Measurements from ENCODE around the gene CCNJ. TPM values are rescaled to one million over a fixed set of nuclear protein-coding genes. Genes with fewer than 3 reads are reported as not detected.

CCNJ gene
- total and polyA plus RNA-seq, 2 of the 13 experiments (the other 11 are each of a cell fraction or from before 2014, with no cell fraction given): 14.1 to 21.5 TPM

DNA sequence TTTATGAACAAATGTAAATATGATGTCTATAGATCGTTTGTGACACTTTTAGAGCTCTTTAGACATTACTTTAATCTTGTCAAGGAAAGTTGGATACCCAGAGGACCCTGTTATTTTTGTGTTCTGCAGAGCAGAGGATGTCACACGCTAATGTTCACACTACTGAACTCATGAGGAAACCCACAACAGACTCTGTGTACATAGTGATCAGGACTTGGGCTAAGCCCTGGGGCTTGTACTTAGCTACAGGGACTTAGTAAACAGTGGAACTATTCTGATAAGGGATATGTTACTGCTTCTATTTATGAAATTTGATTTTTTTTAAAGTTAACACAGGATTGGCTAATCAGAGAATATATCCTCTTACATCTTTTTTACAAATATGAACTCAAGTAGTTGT lies 50.6 kb downstream of the CCNJ start (continued):
- TF ChIP-seq, protein P1, sequence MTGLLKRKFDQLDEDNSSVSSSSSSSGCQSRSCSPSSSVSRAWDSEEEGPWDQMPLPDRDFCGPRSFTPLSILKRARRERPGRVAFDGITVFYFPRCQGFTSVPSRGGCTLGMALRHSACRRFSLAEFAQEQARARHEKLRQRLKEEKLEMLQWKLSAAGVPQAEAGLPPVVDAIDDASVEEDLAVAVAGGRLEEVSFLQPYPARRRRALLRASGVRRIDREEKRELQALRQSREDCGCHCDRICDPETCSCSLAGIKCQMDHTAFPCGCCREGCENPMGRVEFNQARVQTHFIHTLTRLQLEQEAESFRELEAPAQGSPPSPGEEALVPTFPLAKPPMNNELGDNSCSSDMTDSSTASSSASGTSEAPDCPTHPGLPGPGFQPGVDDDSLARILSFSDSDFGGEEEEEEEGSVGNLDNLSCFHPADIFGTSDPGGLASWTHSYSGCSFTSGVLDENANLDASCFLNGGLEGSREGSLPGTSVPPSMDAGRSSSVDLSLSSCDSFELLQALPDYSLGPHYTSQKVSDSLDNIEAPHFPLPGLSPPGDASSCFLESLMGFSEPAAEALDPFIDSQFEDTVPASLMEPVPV (CRISPR knock-in tag; IDR thresholded peaks at IDR 0.05): no peak
- TF ChIP-seq MAF1 (CRISPR knock-in tag; IDR thresholded peaks at IDR 0.05; ENCODE audit: borderline replicate concordance): no peak
- no peak for TF ChIP-seq MXI1 (IDR thresholded peaks at IDR 0.05; ENCODE audit: borderline replicate concordance, low read depth, low read length)
- TF ChIP-seq CHD2 (IDR thresholded peaks at IDR 0.05; ENCODE audit: low read depth, low read length): no peak
- peak; percentile 74 for TF ChIP-seq GATAD2A (CRISPR knock-in tag; IDR thresholded peaks at IDR 0.05)
- TF ChIP-seq, protein P2, sequence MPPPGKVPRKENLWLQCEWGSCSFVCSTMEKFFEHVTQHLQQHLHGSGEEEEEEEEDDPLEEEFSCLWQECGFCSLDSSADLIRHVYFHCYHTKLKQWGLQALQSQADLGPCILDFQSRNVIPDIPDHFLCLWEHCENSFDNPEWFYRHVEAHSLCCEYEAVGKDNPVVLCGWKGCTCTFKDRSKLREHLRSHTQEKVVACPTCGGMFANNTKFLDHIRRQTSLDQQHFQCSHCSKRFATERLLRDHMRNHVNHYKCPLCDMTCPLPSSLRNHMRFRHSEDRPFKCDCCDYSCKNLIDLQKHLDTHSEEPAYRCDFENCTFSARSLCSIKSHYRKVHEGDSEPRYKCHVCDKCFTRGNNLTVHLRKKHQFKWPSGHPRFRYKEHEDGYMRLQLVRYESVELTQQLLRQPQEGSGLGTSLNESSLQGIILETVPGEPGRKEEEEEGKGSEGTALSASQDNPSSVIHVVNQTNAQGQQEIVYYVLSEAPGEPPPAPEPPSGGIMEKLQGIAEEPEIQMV (CRISPR knock-in tag; IDR thresholded peaks at IDR 0.05; ENCODE audit: low read depth): no peak
- TF ChIP-seq, protein P3, sequence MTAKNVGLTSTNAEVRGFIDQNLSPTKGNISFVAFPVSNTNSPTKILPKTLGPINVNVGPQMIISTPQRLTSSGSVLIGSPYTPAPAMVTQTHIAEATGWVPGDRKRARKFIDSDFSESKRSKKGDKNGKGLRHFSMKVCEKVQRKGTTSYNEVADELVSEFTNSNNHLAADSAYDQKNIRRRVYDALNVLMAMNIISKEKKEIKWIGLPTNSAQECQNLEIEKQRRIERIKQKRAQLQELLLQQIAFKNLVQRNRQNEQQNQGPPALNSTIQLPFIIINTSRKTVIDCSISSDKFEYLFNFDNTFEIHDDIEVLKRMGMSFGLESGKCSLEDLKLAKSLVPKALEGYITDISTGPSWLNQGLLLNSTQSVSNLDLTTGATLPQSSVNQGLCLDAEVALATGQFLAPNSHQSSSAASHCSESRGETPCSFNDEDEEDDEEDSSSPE (CRISPR knock-in tag; IDR thresholded peaks at IDR 0.05): no peak
- no peak for TF ChIP-seq ZSCAN31 (CRISPR knock-in tag; IDR thresholded peaks at IDR 0.05; ENCODE audit: low read depth)
- TF ChIP-seq, protein P4, sequence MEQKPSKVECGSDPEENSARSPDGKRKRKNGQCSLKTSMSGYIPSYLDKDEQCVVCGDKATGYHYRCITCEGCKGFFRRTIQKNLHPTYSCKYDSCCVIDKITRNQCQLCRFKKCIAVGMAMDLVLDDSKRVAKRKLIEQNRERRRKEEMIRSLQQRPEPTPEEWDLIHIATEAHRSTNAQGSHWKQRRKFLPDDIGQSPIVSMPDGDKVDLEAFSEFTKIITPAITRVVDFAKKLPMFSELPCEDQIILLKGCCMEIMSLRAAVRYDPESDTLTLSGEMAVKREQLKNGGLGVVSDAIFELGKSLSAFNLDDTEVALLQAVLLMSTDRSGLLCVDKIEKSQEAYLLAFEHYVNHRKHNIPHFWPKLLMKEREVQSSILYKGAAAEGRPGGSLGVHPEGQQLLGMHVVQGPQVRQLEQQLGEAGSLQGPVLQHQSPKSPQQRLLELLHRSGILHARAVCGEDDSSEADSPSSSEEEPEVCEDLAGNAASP (CRISPR knock-in tag; IDR thresholded peaks at IDR 0.05; ENCODE audit: borderline replicate concordance): 0 out of 2 replicates have a peak, but pooled peaks have one; percentile 34
- no peak for TF ChIP-seq SRF (IDR thresholded peaks at IDR 0.05; ENCODE audit: low read depth, low read length)
- no peak for TF ChIP-seq TBP (CRISPR knock-in tag; IDR thresholded peaks at IDR 0.05)
- no peak for TF ChIP-seq ZSCAN22 (CRISPR knock-in tag; IDR thresholded peaks at IDR 0.05)
- no peak for TF ChIP-seq ZNF337 (CRISPR knock-in tag; IDR thresholded peaks at IDR 0.05; ENCODE audit: borderline replicate concordance, low read depth)
- TF ChIP-seq, protein P5, sequence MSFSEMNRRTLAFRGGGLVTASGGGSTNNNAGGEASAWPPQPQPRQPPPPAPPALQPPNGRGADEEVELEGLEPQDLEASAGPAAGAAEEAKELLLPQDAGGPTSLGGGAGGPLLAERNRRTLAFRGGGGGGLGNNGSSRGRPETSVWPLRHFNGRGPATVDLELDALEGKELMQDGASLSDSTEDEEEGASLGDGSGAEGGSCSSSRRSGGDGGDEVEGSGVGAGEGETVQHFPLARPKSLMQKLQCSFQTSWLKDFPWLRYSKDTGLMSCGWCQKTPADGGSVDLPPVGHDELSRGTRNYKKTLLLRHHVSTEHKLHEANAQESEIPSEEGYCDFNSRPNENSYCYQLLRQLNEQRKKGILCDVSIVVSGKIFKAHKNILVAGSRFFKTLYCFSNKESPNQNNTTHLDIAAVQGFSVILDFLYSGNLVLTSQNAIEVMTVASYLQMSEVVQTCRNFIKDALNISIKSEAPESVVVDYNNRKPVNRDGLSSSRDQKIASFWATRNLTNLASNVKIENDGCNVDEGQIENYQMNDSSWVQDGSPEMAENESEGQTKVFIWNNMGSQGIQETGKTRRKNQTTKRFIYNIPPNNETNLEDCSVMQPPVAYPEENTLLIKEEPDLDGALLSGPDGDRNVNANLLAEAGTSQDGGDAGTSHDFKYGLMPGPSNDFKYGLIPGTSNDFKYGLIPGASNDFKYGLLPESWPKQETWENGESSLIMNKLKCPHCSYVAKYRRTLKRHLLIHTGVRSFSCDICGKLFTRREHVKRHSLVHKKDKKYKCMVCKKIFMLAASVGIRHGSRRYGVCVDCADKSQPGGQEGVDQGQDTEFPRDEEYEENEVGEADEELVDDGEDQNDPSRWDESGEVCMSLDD (CRISPR knock-in tag; IDR thresholded peaks at IDR 0.05; ENCODE audit: borderline replicate concordance): no peak
- TF ChIP-seq, protein P6, sequence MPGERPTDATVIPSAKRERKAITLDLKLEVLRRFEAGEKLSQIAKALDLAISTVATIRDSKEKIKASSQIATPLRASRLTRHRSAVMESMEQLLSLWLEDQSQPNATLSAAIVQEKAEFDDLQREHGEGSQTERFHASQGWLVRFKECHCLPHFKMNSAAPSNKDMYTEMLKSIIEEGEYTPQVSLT (CRISPR knock-in tag; IDR thresholded peaks at IDR 0.05; ENCODE audit: borderline replicate concordance, low read depth): no peak
- TF ChIP-seq, protein P7, sequence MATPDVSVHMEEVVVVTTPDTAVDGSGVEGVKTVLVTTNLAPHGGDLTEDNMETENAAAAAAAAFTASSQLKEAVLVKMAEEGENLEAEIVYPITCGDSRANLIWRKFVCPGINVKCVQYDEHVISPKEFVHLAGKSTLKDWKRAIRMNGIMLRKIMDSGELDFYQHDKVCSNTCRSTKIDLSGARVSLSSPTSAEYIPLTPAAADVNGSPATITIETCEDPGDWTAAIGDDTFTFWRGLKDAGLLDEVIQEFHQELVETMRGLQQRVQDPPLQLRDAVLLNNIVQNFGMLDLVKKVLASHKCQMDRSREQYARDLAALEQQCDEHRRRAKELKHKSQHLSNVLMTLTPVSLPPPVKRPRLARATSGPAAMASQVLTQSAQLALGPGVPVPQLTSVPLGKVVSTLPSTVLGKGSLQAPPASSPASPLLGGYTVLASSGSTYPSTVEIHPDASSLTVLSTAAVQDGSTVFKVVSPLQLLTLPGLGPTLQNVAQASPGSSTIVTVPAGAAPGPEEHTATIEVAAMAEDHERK (CRISPR knock-in tag; IDR thresholded peaks at IDR 0.05; ENCODE audit: low read depth): no peak
- TF ChIP-seq MXD4 (CRISPR knock-in tag; IDR thresholded peaks at IDR 0.05): no peak

All from HepG2 (cell line).